HCT116 (cell line): Measurements from ENCODE around the gene KAZN. TPM values are rescaled to one million over a fixed set of nuclear protein-coding genes. Genes with fewer than 3 reads are reported as not detected.

Source experiments
- ATAC-seq: fragments of 200-7000 bp; cut with Tn5 transposase; 2 replicates; pipeline ENCODE4 v1.9.1; 2020; ENCODE audit warnings: mild to moderate bottlenecking, moderate library complexity
- BruUV-seq: library from RNA; stranded (reverse); fragments of 400-500 nt; replicated peaks from 2 replicates; lab custom pipeline; 2021; lab: Mats Ljungman, UMichigan
- CTCF ChIA-PET: fragments of 300-600 bp; sonication (Branson Sonifier 250); formaldehyde crosslinking; loops from one replicate; lab custom pipeline; 2021; ENCODE audit warnings: antibody characterized with exemption; lab: Charles Lee
- POLR2A ChIA-PET: fragments of 300-600, 350-600 bp; sonication (Branson Sonifier 250); formaldehyde crosslinking; loops from one replicate; lab custom pipeline; 2021; ENCODE audit warnings: antibody characterized with exemption; lab: Charles Lee
- RAD21 ChIA-PET, 2 experiments: fragments of 300-600 bp; sonication (Branson Sonifier 250); formaldehyde crosslinking; loops; one replicate each; lab custom pipeline; 2023; ENCODE audit warnings: low total read pairs in 2 of 2; ENCODE audit not compliant: uncharacterized antibody in 2 of 2, unreplicated experiment in 2 of 2, low non-redundant PET in 1 of 2; lab: Charles Lee
- DNase-seq: peaks from one replicate; pipeline ENCODE4 v3.0.0-alpha.2; 2010; ENCODE audit warnings: low read depth, low spot score
- H2AFZ ChIP-seq: fragments of 200-600 bp; shearing (Covaris generic), sonication (generic); 2 replicates; pipeline ENCODE4 v1.6.1; 2017; ENCODE audit warnings: low read depth, mixed run types, mixed read lengths, antibody characterized with exemption, low read length; ENCODE audit not compliant: poor library complexity, severe bottlenecking
- H3K27ac ChIP-seq: 2 replicates; pipeline ENCODE4 v1.5.1; 2012; ENCODE audit warnings: low read depth, low read length
- H3K27me3 ChIP-seq: fragments of 200-600 bp; sonication (generic); 2 replicates; pipeline ENCODE4 v1.6.1; 2016; ENCODE audit warnings: mixed run types, low read length, mixed read lengths; ENCODE audit not compliant: insufficient read depth
- H3K36me3 ChIP-seq, 2 experiments: fragments of 200-500 bp in 1 of 2; fragments of 200-600 bp in 1 of 2; sonication (Bioruptor generic) in 1 of 2; sonication (generic) in 1 of 2; 2 replicates each; pipeline versions ENCODE4 v1.5.1 to v1.6.1; 2014 to 2016; ENCODE audit warnings: low read length in 2 of 2, inconsistent platforms in 1 of 2, mixed read lengths in 1 of 2, mixed run types in 1 of 2; ENCODE audit not compliant: insufficient read depth in 2 of 2, control insufficient read depth in 1 of 2
- H3K4me1 ChIP-seq, 2 experiments: fragments of 200-600 bp in 1 of 2; sonication (generic) in 1 of 2; 2 replicates each; pipeline versions ENCODE4 v1.5.1 to v1.6.1; 2012 to 2017; ENCODE audit warnings: low read length in 2 of 2, inconsistent platforms in 1 of 2, mild to moderate bottlenecking in 1 of 2, mixed read lengths in 1 of 2, mixed run types in 1 of 2, moderate library complexity in 1 of 2; ENCODE audit not compliant: insufficient read depth in 2 of 2, control insufficient read depth in 1 of 2
- H3K4me2 ChIP-seq: fragments of 200-600 bp; sonication (generic); 2 replicates; pipeline ENCODE4 v1.6.1; 2017; ENCODE audit warnings: mixed run types, low read length, mixed read lengths
- H3K4me3 ChIP-seq, 2 experiments: fragments of 200-600 bp in 1 of 2; sonication (generic) in 1 of 2; replicated peaks in 1 of 2; 2 replicates each; pipeline ENCODE4 v1.5.1; 2011 to 2016; ENCODE audit warnings: low read length in 2 of 2, control low read depth in 1 of 2, low read depth in 1 of 2, mild to moderate bottlenecking in 1 of 2, mixed read lengths in 1 of 2, mixed run types in 1 of 2
- H3K79me2 ChIP-seq: fragments of 200-600 bp; sonication (generic); 2 replicates; pipeline ENCODE4 v1.6.1; 2017; ENCODE audit warnings: mild to moderate bottlenecking, mixed run types, low read length, moderate library complexity, mixed read lengths; ENCODE audit not compliant: insufficient read depth
- H3K9ac ChIP-seq: fragments of 200-600 bp; sonication (generic); 2 replicates; pipeline ENCODE4 v1.6.1; 2016; ENCODE audit warnings: low read length, mixed read lengths
- H3K9me2 ChIP-seq: fragments of 200-600 bp; sonication (generic), shearing (Covaris generic); 2 replicates; pipeline ENCODE4 v1.6.1; 2017; ENCODE audit warnings: mixed run types, mild to moderate bottlenecking, moderate library complexity; ENCODE audit not compliant: insufficient read depth
- H3K9me3 ChIP-seq, 2 experiments: fragments of 200-500 bp in 1 of 2; fragments of 200-600 bp in 1 of 2; sonication (Bioruptor generic) in 1 of 2; sonication (generic) in 1 of 2; 2 replicates each; pipeline ENCODE4 v1.6.1; 2014 to 2017; ENCODE audit warnings: low read length in 2 of 2, mixed read lengths in 2 of 2, inconsistent platforms in 1 of 2, low read depth in 1 of 2, mild to moderate bottlenecking in 1 of 2, mixed run types in 1 of 2, moderate library complexity in 1 of 2; ENCODE audit not compliant: control insufficient read depth in 1 of 2, insufficient read depth in 1 of 2
- H4K20me1 ChIP-seq: fragments of 200-600 bp; sonication (generic), shearing (Covaris generic); 2 replicates; pipeline ENCODE4 v1.6.1; 2017; ENCODE audit warnings: mixed run types, mild to moderate bottlenecking, moderate library complexity; ENCODE audit not compliant: insufficient read depth
- CBX3 ChIP-seq: IDR thresholded peaks from 2 replicates; pipeline ENCODE4 v1.6.1; 2012; ENCODE audit warnings: low read depth
- CEBPB ChIP-seq: IDR thresholded peaks from 2 replicates; pipeline ENCODE4 v1.6.1; 2012; ENCODE audit warnings: low read depth
- EGR1 ChIP-seq: IDR thresholded peaks from 2 replicates; pipeline ENCODE4 v1.6.1; 2012; ENCODE audit warnings: low read depth
- ELF1 ChIP-seq: IDR thresholded peaks from 2 replicates; pipeline ENCODE4 v1.6.1; 2012; ENCODE audit warnings: low read depth, borderline replicate concordance
- EZH2 ChIP-seq: fragments of 200-600 bp; sonication (generic); IDR thresholded peaks from 2 replicates; pipeline ENCODE4 v1.6.1; 2017; ENCODE audit warnings: antibody characterized with exemption, mixed run types
- EZH2phosphoT487 ChIP-seq: fragments of 200-600 bp; IDR thresholded peaks from 2 replicates; pipeline ENCODE4 v1.6.1; 2018; ENCODE audit warnings: antibody characterized with exemption, borderline replicate concordance
- FOSL1 ChIP-seq: IDR thresholded peaks from 2 replicates; pipeline ENCODE4 v1.6.1; 2012; ENCODE audit warnings: low read depth
- POLR2A ChIP-seq: IDR thresholded peaks from 2 replicates; pipeline ENCODE4 v1.7.0; 2011; ENCODE audit warnings: borderline replicate concordance; ENCODE audit not compliant: insufficient read depth, insufficient read length; ENCODE audit errors: extremely low read depth
- POLR2AphosphoS5 ChIP-seq: IDR thresholded peaks from 2 replicates; pipeline ENCODE4 v1.6.1; 2011; ENCODE audit warnings: mild to moderate bottlenecking, low read depth, low read length, moderate library complexity
- SIN3A ChIP-seq: IDR thresholded peaks from 2 replicates; pipeline ENCODE4 v1.6.1; 2012; ENCODE audit warnings: low read depth
- SP1 ChIP-seq: IDR thresholded peaks from 2 replicates; pipeline ENCODE4 v1.6.1; 2012; ENCODE audit warnings: low read depth
- SRF ChIP-seq: IDR thresholded peaks from 2 replicates; pipeline ENCODE4 v1.6.1; 2012; ENCODE audit warnings: low read depth
- TCF7L2 ChIP-seq: IDR thresholded peaks from 2 replicates; pipeline ENCODE4 v1.7.0; 2011; ENCODE audit warnings: borderline replicate concordance, inconsistent platforms; ENCODE audit not compliant: insufficient read depth, insufficient read length; ENCODE audit errors: extremely low read depth
- ZFX ChIP-seq: fragments of 450-650 bp; IDR thresholded peaks from 2 replicates; pipeline ENCODE4 v1.6.1; 2017
- ZNF274 ChIP-seq: fragments of 200-500 bp; sonication (Bioruptor generic); IDR thresholded peaks from 2 replicates; pipeline ENCODE4 v1.6.1; 2014; ENCODE audit warnings: mild to moderate bottlenecking, low read depth, low read length, inconsistent platforms
- intact Hi-C: fragments of 100-400 bp; cut with micrococcal nuclease; formaldehyde crosslinking; loops from 2 replicates; pipeline ENCODE4 v1.10.0; 2022
- total RNA-seq: library from RNA; stranded (reverse); gene quantifications from one replicate; pipeline ENCODE4 v1.2.1, GENCODE V29; 2021; ENCODE audit not compliant: unreplicated experiment
- TF ChIP-seq, protein P1 (sequence below): IDR thresholded peaks from 2 replicates; pipeline ENCODE4 v1.6.1; 2012
- TF ChIP-seq, protein P2 (sequence below): IDR thresholded peaks from 2 replicates; pipeline ENCODE4 v1.6.1; 2012
- TF ChIP-seq, protein P3 (sequence below), 3 experiments: fragments of 200-600 bp in 1 of 3; sonication (generic) in 1 of 3; IDR thresholded peaks in 2 of 3; conservative IDR thresholded peaks in 1 of 3; 2 replicates each; pipeline ENCODE4 v1.5.1; 2012 to 2017; ENCODE audit warnings: low read depth in 2 of 3, low read length in 2 of 3, antibody characterized with exemption in 1 of 3, borderline replicate concordance in 1 of 3, control low read depth in 1 of 3, mild to moderate bottlenecking in 1 of 3, mixed read lengths in 1 of 3, mixed run types in 1 of 3, moderate library complexity in 1 of 3; ENCODE audit not compliant: insufficient read depth in 1 of 3

The KAZN gene
- total RNA-seq, 1 experiment from 2014 or later: 13.4 TPM

DNA sequence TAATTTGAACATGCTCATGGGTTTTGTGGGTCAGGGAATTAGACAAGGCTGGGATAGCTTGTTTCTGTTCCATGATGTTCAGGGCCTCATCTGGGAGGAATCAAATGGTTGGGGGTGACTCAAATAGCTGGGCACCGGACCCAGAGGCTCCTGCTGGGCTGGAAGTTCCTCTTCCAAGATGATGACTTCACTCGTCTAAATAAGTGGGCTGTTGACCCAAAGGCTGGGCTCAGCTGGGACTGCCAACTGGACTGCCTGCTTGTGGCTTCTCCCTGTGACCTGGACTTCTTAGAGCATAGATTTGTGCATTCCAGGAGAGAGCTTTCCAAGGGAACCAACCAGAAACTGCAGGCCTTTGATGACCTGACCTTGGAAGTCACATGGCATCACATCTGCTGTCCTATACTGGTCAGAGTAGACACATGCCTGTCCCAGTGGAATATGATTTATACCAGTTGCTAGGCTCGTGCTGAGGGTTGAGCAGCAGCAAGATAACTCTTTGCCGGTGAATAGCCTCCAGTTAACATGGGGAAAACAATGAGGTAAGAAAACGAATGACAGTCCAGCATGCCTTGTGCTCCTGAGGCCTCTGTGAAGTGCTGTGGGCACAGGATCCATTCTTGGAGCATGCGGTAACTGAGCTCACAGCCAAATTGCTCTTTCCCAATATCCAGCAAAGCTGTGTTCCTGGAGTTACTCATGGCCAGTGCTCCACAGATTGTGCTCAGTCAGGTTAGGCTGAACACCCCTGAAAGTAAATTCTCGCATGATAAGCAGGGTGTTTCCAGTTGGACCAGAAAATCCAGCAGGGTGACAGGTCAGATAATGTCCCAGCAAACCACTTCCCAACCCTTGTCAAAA, 282.2 kb downstream of the KAZN start:
- no peaks in the 10 kb centered on the region for H3K36me3 ChIP-seq
- H3K9me2 ChIP-seq: no peaks in the 10 kb centered on the region
- intact Hi-C loops: no loop called here
- no peak overlapping the region for H3K4me2 ChIP-seq
- no peak overlapping the region for H2AFZ ChIP-seq
- ATAC-seq (no peak), DNase-seq (no peak)
- ChIA-PET POLR2A (no interaction called here), RAD21 (no interaction called here), CTCF (no interaction called here)
- no peaks in the 10 kb centered on the region for H3K9me3 ChIP-seq
- H3K4me3 ChIP-seq: no peak overlapping the region
- H3K27ac ChIP-seq: no peak overlapping the region
- H3K27me3 ChIP-seq: peaks cover 19% of the 10 kb centered on the region
- H4K20me1 ChIP-seq: no peaks in the 10 kb centered on the region
- BruUV-seq: no TSS peak
- no peaks in the 10 kb centered on the region for H3K79me2 ChIP-seq
- no peaks in the 10 kb centered on the region for H3K4me1 ChIP-seq
- TF ChIP-seq POLR2AphosphoS5 (no peak), CBX3 (no peak), ZNF274 (no peak), TCF7L2 (no peak), EZH2phosphoT487 (no peak), FOSL1 (no peak), ELF1 (no peak), SRF (no peak), POLR2A (no peak), EGR1 (no peak), EZH2 (no peak), SP1 (no peak), CEBPB (no peak), ZFX (no peak), SIN3A (no peak)
- TF ChIP-seq, protein P1, sequence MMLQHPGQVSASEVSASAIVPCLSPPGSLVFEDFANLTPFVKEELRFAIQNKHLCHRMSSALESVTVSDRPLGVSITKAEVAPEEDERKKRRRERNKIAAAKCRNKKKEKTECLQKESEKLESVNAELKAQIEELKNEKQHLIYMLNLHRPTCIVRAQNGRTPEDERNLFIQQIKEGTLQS: no peak
- TF ChIP-seq, protein P2, sequence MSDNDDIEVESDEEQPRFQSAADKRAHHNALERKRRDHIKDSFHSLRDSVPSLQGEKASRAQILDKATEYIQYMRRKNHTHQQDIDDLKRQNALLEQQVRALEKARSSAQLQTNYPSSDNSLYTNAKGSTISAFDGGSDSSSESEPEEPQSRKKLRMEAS: no peak
- TF ChIP-seq, protein P3, sequence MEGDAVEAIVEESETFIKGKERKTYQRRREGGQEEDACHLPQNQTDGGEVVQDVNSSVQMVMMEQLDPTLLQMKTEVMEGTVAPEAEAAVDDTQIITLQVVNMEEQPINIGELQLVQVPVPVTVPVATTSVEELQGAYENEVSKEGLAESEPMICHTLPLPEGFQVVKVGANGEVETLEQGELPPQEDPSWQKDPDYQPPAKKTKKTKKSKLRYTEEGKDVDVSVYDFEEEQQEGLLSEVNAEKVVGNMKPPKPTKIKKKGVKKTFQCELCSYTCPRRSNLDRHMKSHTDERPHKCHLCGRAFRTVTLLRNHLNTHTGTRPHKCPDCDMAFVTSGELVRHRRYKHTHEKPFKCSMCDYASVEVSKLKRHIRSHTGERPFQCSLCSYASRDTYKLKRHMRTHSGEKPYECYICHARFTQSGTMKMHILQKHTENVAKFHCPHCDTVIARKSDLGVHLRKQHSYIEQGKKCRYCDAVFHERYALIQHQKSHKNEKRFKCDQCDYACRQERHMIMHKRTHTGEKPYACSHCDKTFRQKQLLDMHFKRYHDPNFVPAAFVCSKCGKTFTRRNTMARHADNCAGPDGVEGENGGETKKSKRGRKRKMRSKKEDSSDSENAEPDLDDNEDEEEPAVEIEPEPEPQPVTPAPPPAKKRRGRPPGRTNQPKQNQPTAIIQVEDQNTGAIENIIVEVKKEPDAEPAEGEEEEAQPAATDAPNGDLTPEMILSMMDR (IDR thresholded peaks at IDR 0.05 in 2 of 3, conservative IDR thresholded peaks at IDR 0.05 in 1 of 3; ENCODE audit: borderline replicate concordance in 1 of 3, insufficient read depth in 1 of 3, low read depth in 2 of 3, low read length in 2 of 3): no peak
- H3K9ac ChIP-seq: no peak overlapping the region
